NCI-H1092 treated with DMSO at 0.1 percent for 48 hours (cell line): ENCODE results near the gene WDTC1.

ENCODE experiments used
- DNase-seq: peaks from one replicate; lab custom pipeline; 2025; lab: John Stamatoyannopoulos, UW

Gene WDTC1

DNA sequence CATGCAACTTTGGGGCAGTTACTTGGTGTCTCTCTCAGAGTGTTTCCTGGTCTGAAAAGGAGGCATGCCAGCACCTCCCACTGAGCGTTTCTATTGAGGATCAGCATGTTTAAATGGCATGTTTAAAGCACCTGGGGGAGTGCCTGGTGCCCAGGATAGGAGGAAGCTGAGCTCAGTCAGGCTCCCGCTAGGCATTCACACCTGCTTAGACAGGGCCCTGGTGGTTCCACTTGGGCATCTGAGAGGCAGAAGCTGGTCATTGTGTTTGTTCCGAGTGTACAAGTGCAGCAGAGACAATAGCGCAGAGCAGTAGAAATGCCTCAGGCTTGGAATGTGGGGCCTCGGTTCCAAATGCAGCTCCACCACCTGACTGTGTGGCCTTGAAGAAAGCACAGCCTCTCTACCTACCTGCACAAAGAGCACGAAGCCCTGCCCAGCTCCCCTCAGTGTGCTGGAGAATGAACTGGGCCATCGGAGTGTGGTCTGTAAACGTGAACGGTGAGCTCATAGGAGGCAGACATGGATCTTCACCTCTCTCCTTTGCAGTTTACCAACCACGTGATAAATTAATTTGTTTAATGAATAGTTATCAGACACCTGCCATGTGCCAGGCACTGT lies 67.3 kb downstream of the WDTC1 start:
- peak; percentile 39 for DNase-seq

DNA sequence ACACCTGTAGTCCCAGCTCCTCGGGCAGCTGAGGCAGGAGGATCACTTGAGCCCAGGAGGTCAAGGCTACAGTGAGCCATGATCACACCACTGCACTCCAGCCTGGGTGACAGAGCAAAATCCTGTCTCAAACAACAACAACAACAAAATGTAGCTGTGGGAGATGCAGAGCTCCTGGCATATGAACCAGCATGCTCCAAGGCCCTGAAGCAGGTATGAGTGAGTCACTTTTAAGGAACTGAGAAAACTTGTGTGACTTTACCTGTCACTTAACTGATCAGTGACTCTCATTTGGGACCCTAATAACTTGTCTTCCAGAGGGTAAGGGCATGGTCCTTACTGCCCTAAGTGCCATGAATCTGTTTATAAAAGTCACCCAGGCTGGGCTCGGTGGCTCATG lies 68.2 kb downstream of the WDTC1 start:
- DNase-seq: no peak

DNA sequence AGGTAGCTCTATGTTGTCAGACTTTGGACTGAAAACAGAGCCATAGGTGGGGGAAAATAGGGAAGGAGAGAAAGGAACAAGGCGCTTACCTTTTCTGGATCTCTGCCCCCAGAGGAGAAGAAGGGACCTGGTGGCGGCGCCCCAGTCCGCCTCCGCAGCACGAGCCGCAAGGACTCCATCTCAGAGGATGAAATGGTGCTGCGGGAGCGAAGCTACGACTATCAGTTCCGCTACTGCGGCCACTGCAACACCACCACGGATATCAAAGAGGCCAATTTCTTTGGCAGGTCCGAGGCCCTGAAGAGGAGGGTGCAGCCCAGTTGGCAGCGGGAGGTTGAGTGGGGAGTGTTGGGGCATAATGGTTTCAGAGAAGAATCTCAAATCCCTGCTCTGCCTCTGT lies 69.1 kb downstream of the WDTC1 start:
- DNase-seq: no peak

DNA sequence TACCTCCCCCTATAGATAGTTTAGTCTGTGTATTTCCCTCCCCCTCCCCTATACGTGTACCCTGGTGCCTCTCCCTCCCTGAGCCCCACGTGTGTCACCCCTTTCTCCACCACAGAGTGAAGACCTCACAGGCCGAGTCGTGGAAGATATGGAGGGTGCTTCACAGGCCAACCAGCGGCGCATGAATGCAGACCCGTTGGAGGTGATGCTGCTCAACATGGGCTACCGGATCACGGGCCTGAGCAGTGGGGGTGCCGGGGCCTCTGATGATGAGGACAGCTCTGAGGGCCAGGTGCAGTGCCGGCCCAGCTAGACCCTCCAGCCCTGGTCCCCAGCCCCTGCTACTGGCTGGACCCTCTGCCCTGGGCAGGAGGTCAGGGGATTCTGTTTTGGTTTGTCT lies 71.6 kb downstream of the WDTC1 start:
- DNase-seq: no peak

DNA sequence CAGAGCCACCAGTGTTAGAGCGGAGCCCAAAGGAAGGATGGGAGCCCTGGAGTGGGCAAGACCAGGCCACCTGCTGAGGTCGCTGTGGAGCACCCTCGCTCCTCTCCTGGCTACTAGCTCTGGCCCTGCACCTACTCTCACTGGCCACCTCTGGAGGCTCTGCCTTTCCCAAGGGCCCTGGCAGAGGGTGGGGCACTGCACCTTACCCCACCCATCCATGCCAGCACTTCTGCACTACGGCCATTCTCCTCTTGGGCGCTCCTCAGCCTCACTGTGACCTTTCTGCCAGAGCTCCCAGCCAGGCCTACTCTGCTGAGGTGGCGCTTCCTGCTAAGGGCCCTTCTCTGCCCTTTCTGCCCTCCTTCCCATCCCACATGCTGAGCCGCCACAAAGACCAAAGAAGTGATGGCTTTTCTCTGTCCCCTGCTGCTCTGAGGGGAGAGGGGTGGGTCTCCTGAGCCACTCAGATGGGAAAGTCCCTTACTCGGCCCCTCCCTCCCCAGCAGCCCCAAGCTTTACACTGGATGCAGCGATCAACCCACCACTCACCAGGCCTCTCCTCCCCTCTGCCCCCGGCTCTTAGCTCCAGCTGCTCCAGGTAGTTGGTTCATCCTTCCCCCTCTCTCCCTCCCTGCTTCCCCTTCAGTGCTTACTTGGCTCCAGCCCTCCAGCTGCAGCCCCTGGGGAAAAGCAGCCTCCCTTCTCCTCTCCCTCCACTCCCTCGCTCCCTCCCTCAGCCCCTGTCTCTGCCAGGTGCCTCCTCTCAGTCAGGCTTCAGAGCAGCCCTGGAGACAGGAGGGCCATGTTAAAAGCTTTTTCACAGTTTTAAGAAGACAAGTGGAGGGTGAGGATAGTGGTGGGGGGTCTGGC lies 72.7 kb downstream of the WDTC1 start:
- DNase-seq: peak; percentile 86

DNA sequence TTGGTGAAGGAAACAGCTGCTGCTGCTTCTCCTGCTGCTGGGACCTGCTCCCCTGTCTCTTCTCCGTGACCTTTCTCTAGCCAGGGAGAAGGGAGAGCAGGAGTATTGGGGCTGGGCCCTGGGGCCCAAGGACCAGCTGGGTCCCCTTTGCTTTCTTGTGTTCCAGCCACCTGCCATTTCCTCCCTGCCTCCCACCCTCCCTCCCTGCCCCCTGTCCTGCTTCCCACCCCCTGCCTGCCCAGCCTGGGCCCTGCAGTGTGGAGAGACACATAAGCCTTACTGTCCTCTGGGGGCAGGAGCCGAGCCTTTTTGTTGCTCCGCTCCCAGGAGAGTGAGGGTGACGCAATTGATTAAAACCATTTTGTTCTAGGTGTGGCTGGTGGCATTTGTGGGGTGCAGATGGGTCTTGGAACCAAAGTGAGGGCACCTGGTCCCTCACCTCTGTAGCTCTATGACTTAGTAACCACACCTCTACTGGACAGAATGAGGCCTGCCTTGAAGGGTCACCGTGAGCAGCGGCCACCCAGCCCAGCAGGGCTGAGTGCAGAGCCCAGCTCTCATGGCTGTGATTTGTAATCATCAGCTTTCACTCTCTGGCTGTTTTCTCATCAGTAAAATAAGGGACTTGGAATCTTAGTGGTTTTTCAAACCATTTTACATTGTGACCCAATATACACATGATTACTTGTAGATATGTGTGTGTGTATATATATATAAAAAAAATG lies 73.6 kb downstream of the WDTC1 start:
- peak; percentile 82 for DNase-seq

DNA sequence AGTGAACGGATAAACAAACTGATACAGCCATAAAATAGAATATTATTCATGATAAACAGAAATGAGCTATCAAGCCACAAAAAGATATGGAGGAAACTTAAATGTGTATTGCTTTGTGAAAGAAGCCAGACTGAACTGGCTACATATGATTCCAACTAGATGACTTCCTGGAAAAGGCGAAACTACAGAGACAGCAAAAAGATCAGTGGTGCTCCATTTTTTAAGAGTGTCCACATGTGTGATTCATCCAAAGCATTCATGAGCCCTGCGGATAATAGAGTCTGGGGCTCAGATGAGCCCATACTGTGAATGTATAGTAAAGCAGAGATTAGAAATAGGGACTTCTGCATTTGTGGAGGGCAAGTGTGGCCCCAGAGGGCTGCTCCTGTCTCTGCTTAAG lies 79.7 kb downstream of the WDTC1 start:
- DNase-seq: no peak

DNA sequence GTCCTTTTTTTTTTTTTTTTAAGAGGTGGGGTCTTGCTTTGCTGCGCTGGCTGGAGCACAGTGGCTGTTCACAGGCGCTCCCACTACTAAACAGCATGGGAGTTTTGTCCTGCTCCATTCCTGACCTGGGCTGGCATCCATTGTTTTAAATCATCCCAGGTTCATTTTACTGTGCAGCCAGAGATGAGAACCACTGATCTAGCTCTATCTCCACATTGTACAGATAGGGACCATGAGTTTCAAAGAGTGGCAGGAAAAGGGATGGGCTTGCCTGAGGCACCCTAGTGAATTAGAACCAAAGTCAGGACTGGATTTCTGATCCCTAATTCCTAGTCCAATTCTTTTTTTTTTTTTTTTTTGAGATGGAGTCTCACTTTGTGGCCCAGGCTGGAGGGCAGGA lies 80.3 kb downstream of the WDTC1 start:
- DNase-seq: no peak

DNA sequence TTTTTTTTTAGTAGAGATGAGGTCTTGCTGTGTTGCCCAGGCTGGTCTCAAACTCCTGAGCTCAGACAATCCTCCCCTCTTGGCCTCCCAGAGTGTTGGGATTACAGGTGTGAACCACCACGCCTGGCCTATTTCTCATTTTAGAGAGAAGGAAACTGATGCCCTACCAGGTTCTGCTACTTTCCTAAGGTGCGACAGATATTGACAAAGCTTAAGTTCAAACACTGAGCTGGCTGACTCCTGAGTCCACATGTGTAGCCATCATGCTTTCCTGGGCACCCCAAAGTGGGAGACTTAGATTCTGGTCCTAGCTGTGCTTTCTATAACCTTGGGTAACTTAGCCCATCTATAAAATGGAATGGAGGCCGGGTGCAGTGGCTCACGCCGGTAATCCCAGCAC lies 82.4 kb downstream of the WDTC1 start:
- no peak for DNase-seq

DNA sequence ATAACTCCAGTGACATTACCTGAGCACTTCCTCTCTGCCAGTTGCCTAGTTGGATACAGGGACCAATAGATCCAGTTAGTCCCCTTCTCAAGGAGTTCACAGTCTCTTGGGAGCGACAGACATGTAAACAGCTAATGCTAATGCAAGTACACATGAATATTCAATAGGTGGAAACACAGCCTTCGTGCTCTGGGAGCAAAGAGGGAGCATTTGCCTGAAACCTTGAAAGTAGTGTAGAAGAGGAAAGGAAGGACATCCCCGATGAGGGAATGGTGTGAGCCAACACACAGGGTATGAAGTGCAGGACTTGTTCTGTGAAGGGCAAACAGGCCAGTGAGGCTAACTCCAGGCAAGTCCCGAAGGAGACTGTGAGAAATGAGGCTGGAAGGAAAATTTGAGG lies 83.7 kb downstream of the WDTC1 start:
- no peak for DNase-seq

DNA sequence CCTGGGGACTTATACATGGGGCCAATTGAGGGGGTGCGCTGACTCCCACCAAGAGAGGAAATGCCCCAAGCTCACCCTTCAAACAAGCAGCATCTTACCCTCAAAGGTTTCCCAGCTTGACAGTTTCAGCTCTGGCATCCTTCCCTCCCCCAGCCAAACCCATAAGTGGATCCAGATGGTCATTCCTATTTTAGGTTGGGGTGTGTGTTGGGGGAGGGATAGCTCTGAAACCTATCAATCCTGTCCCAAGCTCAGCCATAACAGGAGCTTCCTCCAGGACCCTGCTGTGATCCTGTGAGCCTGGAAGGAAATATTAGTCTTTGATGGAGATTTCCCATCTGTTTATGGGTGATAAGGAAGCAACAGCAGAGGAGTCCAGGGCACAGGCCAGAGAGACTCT lies 84.2 kb downstream of the WDTC1 start:
- no peak for DNase-seq

DNA sequence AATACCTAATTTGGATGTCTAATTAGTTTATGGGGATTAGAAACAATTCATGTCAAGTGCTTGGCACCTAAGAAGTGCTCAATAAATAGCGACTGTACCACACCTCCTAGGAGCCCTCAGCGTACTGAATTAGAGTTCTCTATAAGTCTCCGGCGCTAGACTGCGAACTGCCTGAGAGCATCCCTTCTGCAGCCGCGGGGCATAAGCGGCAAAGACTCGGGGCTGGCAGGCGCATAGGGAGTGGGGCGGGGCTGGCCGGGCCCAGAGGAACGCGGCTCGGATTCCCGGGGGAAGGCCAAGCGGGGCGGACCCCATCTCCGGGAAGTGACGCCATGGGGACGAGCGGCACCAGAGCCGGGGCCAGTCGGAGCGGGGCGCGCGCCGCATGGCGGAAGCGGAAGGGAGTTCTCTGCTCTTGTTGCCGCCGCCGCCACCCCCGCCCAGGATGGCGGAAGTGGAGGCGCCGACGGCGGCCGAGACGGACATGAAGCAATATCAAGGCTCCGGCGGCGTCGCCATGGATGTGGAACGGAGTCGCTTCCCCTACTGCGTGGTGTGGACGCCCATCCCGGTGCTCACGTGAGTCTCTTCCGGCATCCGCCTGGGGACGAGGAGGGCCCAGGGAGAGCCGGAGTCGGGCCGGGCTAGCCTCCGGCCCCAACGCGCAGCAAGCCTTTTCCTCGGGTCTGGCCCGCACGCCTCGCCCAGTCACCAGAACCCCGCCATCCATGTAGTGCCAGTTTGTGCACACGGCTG lies 87.6 kb downstream of the WDTC1 start, which contains the start of gene TMEM222:
TMEM222 (plus strand) TSS at position 351 of the 756 bp plus-strand sequence; CDS start at position 386, 35 bp downstream.
- peak; percentile 98 for DNase-seq

DNA sequence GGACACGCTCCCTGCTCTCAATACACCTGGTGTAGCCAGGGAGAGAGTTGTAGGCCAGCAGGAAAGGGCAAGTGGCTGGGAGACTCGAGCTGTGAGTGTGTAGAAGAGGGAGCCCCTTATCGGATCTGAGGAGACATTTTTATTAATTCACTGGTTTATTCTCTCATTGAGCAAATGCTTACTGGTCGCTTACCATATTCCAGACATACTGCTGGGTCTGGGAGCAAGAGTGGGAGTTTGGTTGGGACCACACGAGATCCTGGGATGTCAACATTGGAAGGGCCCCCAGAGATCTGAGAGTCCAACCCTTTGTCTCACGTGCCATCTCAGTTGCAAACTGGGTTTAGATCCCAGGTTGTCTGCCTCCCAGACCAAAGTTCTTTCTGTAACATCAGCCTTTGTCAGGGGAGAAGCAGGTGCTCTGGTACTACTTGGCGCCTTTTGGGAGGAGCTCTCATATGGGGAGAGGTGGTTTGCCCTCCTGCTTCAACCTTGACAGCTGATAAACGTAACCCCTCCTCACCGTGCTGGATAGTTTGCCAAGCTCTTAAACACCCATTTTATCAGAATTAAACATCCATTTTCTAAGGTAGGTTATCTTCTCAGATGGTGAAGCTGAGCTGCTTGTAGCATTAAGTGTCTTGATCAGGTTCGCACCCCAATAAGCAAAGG lies 88.3 kb downstream of the WDTC1 start:
- DNase-seq: no peak

DNA sequence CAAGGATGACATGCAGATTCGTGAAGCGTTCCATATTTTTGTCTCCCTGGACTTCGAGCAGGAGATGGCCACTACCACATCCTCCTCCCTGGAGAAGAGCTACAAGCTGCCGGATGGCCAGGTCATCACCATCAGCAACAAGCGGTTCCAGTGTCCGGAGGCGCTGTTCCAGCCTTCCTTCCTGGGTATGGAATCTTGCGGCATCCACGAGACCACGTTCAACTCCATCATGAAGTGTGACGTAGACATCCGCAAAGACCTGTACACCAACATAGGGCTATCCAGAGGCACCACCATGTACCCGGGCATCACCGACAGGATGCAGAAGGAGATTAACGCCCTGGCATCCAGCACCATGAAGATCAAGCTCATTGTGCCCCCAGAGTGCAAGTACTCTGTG lies 90.9 kb downstream of the WDTC1 start:
- DNase-seq: no peak

DNA sequence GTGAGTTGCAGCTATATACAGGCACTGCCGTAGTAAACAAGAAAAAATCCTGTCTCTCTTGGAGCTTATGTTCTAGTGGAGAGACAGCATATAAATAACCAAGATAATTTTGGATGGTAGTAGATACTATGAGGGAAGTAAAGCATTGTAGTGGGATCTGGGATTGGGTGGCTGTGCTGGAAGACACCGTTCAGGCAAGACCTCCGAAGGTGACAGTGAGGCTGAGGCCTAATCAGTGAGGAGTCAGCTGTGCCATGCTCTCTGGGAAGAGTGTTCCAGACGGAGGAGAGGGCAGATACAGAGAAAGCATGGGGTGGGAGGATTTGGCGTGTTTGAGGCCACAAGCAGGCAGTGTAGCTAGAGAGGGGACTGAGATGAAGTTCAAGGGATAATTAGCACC lies 93.5 kb downstream of the WDTC1 start:
- DNase-seq: no peak

DNA sequence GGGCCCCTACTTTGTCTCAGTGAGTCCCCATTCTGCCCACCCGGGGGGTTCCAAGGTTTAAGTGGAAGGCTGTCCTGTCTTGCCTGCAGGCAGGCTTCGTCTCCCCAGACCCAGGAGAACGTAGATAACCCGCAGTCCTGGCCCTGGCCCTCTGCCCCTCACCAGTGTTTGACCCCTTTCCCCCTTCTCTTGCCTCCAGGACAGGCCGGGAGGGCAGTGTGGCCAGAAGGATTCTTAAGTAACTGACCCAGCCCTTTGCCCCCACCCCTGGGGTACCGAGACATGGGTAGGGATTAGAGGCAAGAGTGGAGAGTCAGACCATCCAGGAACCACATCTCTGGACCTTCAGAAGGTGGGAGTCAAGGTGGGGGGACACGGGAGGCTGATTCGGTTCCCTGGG lies 96.4 kb downstream of the WDTC1 start:
- DNase-seq: no peak

DNA sequence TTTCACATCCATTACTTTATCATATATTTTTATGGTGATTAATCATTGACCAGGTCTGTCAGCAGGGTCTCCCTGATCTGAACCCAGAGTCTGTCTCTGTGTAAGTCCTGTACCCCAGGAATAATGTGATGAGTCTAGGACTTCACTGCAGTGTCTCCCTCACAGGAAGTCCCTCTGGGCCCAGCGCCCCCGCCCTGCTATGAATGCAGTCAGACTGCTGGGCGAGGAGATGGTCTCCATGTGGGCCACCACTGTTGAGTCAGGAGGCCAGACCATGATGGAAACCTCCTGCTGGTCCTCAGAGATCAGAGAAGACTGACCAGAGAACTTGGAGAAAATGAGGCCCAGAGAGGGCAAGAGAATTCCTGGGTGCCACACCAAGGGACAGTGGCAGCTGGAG lies 97.0 kb downstream of the WDTC1 start:
- no peak for DNase-seq

DNA sequence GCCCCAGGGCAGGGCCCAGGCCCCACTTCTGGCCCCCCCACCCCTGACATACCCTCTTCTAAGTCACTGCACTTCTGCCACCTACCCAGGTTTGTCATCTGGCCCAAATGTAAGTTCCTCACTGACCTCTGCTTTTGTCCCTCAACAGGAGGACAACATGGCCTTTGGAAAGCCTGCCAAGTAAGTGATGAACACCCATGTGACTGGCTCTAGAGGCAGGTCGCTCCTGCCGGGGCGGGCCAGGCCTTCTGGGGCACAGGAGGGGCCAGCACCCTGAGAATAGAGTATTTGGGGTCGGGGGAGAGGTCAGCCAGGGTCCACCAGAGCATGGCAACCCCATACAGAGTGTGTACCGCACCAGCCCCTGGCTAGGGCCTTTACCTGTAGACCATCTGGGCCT lies 97.5 kb downstream of the WDTC1 start:
- DNase-seq: no peak

DNA sequence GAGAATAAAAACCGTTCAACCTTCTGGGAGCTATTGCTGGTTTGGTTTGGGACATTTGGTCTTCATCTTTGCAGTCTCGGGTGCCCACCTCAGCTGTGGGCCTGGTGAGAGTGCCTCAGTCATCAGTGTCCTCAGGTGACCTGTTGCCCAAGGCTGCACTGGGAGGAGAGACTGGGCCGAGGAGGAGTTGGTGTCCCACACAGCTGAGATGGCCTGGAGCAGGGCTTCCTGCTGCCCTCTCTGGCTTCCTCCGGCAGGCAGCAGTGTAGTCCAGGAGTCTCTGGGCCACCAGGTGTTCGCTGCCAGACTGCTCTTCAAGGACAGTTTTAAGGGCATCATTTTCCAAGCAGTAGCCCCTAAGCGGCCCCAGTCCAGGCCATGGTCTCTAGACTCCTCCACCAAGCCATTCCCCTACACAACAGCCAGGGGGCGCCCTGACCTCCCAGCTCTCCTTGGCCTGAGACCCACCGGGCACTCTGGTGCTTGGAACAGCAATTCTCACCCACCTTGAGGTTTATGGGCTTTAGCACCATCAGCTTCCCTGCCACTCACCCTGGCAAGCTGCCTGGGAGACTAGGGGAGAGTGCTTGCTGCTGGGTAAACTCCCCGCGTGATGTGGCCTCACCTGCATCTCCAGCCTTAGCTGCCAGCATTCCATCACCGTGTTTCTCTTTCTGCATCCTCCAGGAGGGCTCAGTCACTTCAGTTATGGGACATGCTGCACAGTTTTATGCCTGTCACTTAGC lies 98.3 kb downstream of the WDTC1 start:
- DNase-seq: peak; percentile 26

DNA sequence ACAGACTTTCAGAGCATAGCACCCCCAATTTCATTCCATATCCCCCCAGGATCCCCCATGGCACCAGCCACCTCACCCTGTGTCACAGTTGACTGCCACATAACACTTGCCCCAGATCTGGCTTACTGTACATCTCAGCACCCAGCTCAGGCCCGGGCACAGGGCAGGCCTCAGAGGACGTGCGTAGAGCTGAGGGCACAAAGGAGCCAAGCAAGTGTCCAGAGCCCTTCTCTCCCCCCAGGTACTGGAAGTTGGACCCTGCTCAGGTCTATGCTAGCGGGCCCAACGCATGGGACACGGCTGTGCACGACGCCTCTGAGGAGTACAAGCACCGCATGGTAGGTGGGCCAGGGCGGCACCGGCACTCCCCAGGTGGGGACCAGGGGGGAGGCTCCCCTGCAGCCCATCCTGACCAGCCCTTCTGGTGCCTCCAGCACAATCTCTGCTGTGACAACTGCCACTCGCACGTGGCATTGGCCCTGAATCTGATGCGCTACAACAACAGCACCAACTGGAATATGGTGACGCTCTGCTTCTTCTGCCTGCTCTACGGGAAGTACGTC lies 99.4 kb downstream of the WDTC1 start:
- DNase-seq: no peak
